Urothelium cell line (cell line): ENCODE data around the gene RAB3C.
"Not testable (repeated sequence)": the region's sequence is repeated elsewhere in the genome, so short reads cannot be mapped to it uniquely, and the experiment has no call there.

Experiments used
- DNase-seq: peaks from one replicate; pipeline ENCODE4 v3.0.0; 2011; ENCODE audit warnings: low spot score, mixed read lengths
- FAIRE-seq: peaks from 2 replicates; lab custom pipeline; 2011; peaks lifted over from hg19 to GRCh38; lab: Jason Lieb, UNC

RAB3C gene

DNA sequence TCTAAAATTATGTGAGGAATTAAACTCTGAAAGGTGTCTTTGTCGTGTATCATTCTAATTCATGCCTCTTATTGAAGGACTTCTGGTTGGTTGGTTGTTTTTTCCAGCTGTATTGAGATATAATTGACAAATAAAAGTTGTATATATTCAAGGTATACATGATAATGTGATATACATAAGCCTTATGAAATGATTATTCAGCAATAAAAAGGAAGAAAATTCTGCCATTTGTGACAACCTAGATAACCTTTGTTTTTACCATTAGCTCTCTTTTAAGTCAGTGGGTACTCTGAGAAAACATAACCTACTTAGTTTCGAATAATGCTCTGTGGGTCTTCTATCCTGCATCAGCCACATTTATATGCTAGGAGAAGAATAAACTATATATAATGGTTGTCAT is 89.6 kb downstream of the RAB3C start:
- FAIRE-seq (no peak), DNase-seq (no peak)

DNA sequence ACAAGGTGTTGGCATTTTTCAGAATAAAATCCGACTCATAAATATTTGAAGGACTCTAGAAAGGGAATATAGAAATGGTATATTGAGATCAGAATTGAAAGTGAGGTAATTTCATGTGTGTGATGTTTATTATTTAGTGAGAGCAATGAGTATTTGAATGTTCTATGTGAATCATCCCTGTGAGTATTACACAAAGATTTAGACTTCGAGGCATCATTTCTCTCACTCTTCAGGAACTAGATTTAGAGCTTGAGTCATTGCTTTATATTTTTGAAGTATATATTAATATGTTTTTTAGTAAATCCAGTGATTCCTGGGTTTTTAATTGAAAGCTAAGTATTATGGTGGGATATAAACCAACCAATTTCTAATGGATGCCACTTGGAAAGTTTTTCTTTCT is 91.2 kb downstream of the RAB3C start:
- no peak for DNase-seq
- FAIRE-seq, result no peak

DNA sequence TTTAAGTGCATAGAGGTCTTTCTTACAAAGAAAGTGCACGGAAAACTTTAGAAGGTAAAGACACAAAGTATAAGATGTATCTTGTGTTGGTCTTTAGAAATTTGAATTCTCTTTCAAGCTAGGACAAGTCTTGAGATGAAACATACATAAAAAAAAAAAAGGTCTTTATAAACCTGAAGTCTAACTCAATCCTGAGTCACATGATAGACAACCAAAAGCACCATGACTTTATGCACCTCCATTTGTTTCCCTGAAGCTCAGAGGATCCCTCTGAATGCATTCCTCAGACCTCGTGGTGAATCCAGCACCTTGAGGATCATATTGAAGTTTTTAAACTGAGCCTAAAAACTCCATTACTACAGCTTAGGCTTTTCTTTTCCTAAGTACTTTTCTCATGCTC is 91.8 kb downstream of the RAB3C start:
- DNase-seq, result no peak
- FAIRE-seq, result no peak

DNA sequence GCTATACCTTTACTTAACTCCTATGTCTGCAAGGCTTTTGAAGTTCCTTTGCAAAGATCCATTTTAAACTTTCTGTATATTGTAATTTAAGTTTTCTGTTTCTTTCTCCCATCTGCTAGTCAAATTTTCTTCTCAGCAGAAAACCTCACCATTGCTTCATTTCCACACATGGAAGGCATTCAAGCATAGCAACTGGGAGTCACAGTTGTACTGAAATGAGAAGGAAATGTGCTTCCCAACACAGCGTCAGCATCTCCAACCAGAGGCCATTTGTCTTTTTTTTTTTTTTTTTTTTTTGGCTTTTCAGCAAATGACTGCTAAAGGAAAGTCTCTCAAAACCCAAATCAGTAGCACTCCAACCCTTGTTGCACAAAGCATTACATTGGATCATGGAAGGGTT is 92.5 kb downstream of the RAB3C start:
- FAIRE-seq, result no peak
- DNase-seq, result no peak

DNA sequence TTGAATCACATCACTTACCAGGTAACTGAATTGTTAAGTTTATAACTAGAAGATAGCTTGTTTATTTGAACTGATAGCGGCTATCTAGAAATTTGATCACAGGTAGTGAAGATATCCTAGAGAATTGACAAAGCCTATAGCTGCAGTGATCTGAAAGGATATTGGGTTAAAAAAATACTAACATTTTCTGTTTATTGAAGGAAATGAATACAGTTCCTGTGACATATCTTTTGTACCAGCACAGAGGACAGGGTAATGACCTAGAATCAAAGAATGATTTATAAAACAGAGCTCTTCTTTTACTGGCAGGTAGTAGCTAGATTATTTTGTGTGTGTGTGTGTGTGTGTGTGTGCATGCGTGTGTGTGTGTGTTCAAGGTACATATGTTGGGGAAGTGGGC is 94.8 kb downstream of the RAB3C start:
- no peak for FAIRE-seq

DNA sequence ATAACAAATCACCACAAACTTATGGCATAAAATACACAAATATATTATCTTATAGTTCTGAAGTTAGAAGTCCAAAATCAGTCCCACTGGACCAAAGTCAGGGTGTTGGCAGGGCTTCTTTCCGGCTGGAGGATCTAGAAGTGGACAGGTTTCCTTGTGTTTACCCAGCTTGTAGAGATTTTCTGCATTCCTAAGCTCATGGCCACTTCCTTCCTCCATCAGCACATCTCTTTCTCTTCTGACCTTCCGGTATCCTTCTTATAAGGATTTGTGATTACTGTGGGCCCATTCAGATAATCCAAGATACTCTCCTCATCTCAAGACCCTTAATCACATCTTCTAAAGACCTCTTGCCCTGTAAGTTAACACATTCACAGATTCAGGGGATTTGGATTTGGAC is 97.6 kb downstream of the RAB3C start:
- no peak for DNase-seq

More for the DNA sequence above, 94.8 kb downstream of the RAB3C start:
- DNase-seq, result no peak

DNA sequence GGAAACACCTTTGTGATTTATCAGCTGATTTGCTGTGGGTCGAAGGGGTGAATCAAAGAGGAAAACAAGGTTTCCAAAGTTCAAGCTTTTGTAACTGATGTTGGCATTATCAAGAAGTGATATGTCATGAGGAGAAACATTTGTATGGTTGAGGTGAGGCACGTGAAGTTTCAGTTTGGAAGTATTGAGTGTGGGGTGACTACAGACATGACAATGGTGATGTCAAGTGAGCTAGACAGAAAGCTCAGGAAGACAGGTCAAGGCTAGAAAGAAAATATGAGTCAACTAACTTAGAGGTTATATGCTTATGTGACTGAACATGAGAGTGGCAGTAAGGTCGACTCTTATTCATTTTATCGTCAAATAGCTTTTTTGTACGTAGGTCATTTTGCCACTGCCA is 99.1 kb downstream of the RAB3C start:
- FAIRE-seq (no peak), DNase-seq (no peak)

More for the DNA sequence above, 97.6 kb downstream of the RAB3C start:
- no peak for FAIRE-seq

DNA sequence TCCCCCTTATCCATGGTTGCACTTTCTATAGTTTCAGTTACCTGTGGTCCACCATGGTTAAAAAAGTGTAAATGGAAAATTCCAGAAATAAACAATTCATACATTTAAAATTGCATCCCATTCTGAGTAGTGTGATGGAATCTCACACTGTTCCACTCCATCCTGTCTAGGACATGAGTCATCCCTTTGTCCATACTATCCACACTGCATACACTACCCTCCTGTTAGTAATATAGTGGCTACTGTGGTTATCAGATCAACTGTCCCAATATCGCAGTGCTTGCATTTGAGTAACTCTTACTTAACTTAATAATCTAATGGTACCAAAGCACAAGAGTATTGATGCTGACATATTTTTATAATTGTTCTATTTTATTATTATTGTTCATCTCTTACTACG is 100.7 kb downstream of the RAB3C start:
- FAIRE-seq (no peak), DNase-seq (no peak)

DNA sequence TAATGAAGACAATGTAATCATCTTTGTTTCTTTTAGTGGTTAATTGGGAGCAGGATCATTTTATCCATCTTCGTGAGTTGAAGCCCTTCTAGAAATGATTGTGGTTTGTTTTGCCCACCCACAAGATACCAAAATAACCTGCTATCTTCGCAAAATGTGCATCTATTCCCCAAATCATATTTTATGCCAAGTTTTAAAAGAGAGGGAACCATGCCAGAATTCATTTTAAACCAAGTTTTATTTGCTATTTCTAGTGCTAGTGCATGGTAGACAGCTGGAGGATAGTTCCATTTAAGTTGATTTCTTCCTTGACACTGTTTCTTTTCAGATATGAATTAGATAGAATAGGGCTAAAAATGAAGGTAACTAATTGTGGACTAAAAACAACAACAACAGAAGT is 104.2 kb downstream of the RAB3C start:
- FAIRE-seq (no peak), DNase-seq (no peak)

DNA sequence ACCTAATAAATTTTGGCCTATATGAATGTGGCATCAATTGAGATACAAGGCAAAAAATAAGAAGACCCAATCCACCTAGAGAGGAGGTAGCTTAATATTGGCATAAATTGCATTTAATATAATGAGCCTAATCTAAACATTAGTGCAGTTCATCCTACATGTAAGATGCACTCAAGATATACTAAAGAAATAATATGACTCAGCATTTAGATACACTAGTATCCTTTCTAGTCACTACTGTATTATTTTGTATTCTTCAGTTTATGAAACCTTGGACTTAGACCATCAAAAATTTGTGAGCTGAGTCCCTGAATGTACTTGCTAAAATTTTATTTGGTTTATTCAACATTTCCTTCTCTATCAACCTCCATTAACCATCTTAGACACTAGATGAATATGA is 104.7 kb downstream of the RAB3C start:
- DNase-seq, result no peak
- FAIRE-seq, result no peak

DNA sequence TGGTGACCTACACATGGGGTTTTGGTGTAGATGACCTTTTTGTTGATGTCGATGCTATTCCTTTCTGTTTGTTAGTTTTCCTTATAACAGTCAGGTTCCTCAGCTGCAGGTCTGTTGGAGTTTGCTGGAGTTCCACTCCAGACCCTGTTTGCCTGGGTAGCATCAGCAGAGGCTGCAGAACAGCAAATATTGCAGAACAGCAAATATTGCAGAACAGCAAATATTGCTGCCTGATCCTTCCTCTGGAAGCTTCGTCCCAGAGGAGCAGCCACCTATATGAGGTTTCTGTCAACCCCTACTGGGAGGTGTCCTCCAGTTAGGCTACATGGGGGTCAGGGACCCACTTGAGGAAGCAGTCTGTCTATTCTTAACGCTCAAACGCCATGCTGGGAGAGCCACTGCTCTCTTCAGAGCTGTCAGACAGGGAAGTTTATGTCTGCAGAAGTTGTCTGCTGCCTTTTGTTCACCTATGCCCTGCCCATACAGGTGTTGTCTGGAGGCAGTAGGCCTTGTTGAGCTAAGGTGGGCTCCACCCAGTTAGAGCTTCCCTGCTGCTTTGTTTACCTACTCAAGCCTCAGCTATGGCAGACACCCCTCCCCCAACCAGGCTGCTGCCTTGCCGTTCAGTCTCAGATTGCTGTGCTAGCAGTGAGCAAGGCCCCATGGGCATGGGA is 116.3 kb downstream of the RAB3C start:
- not testable (repeated sequence) for FAIRE-seq, DNase-seq

DNA sequence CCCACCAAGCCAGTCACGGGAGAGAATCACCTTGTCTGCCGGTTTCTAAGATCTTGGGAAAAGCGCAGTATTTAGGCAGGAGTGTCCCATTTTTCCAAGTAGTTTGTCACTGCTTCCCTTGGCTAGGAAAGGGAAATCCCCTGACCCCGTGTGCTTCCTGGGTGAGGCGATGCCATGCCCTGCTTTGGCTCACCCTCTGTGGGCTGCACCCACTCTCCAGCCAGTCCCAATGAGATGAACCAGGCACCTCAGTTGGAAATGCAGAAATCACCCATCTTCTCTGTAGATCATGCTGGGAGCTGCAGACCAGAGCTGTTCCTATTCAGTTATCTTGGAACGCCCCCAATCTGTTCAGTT is 116.9 kb downstream of the RAB3C start:
- FAIRE-seq (no peak), DNase-seq (no peak)

DNA sequence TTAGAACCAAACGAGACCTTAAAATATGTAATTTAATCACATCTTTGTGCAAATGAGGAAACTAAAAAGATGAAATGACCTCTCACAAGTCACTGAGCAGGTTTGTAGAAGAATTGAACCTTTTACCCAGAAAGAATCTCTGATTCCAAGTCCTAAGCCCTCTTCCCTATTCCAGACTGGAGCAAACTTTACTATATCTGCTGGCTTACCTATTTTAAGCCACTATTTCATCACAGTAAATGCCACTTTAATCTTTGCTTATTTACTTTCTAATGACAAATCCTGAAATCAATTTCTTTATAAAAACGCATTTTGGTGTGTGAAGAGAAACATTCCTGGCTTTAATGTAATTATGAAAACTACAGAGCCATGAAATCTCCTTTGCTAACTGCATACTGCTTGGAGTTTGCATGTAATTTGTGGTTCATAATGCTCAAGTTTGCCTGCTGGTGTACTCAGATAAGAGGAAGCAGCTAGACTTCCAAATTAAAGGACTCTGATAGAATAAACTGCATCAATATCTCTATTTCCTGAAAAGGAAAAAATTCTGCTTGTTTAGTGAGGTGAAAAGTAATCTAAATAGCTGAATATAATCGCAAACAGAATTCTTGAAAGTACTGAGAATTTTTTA is 121.2 kb downstream of the RAB3C start:
- DNase-seq (no peak), FAIRE-seq (no peak)

DNA sequence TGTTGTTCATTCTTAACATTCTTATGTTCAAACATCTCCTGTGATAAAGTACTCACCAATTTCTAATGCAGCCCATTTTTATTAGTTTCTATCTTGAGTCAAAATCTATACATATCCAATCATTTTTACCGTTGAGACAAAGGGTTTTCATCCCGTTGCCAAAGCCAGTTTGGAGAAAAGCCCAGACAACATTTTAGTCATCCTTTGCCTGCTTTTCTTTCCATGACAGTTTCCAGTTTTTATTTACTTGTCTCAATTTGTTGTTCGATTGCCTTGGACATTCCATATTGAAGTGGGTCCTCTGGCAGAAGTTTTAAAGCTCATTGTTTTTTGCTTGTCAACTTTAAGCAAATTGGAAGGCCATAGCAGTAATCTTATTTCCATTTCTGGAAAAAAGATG is 123.9 kb downstream of the RAB3C start:
- FAIRE-seq, result no peak
- no peak for DNase-seq

DNA sequence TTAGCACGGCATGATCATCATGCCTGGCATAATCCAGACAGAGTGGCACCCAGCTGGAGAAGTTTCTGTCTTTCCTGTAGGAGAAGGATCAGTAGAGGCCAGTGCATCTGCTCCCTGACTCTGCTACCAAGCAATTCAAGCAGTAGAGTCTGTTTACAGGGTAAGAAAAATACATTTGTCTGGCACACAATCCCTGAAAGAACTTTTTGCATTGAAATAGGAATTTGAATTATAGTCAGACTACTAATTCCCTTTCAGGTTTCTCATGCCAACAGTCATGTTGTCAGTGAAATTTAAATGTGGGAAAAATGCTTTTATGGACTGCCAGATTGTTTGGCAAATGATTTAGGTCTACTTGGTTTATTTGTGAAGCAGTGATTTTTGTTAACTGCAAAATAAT is 125.6 kb downstream of the RAB3C start:
- no peak for FAIRE-seq
- no peak for DNase-seq

DNA sequence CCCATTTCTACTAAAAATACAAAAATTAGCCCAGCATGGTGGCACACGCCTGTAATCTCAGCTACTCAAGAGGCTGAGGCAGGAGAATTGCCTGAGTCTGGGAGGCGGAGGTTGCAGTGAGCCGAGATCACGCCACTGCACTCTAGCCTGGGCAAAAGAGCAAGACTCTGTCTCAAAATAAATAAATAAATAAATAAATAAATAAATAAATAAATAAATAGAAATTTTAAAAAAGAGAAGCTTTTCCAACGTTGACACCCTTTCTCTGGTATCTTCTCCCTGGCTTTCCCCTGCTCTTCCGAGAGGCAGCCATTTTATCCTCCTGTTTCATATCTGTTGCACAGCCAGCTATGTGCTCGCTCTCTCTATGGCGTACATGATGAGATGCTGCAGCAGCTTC is 127.5 kb downstream of the RAB3C start:
- not testable (repeated sequence) for DNase-seq, FAIRE-seq

DNA sequence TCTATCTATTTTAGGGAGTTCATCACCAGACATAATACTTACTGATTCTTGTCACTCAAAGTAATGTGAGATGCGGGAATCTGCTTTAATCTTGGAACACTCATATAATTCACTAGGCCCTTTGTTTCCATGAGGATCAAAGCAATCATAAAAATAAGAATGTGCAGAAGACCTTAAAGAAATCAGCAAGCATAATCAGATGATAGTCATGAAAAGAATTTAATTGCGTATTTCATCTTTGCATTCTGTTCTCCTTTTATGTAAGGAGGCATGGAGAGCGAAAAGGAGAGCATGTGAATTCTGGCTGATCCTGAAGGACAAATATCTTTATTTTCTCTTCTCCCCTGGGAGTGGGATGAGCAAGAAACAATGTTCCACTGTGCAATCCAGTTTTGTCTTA is 128.0 kb downstream of the RAB3C start:
- FAIRE-seq (no peak), DNase-seq (no peak)

DNA sequence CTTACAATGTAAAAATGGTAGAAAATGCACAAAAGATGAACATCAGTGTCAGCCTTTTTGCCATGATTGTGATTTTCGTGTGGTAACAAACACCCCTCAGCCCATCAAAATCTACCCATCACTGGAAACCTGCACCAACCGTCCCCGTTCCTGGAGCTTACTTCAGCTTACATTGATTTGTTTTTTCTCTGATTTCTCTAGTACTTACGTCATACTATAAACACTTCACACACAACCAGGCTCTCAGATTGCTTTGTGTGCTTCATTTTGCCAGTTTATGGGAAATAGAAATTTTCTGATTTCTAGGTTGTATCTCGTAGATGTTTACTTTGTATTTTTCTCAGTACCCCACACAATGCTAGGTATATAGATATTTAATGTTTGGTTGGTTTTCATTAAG is 129.1 kb downstream of the RAB3C start:
- FAIRE-seq (no peak), DNase-seq (no peak)

DNA sequence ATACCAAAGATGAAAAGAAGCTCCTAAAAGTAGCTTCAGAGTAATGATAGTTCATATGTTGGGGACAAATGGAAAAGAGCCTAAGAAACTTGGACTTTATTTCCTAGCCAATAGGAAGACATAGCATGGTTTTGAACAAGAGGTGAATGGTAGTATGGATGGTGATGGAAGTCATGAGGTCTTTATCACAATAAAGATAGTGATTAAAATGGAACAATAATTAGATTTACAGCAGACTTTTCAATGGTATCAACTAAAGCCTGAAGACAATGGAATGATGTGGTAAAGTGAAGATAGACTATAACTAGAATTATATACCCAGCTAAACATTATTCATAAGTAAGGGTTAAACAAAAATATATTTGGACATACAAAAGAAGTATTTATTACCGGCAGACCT is 131.2 kb downstream of the RAB3C start:
- FAIRE-seq, result no peak
- DNase-seq, result no peak

DNA sequence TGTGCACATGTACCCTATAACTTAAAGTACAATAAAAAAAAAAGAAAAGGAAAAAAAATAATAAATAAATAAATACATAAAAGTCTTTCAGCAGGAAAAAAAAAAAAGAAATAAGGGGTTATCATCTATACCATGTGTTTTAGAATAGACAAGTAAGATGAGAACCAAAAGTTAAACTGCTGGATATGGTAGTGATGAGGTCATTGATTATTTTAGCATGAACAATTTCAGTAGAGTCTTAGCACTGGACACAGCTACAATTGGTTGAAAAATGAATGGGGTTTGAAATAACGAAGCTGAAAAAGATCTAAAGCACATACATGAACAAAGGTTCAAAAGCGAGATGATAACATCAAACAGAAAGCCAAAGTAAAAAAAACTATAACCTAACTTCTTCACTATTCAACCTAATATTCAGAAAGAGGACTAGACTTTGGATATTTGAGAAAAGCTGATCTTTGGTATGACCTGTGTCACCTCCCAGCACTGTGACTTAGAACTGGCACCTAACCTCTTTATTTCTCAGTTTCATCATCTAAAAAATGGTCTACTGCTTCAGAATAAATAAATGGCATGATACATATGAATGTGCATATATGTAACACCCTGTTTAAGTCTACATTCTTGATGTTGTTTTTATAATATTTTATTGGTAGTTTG is 133.3 kb downstream of the RAB3C start:
- DNase-seq (no peak), FAIRE-seq (no peak)

DNA sequence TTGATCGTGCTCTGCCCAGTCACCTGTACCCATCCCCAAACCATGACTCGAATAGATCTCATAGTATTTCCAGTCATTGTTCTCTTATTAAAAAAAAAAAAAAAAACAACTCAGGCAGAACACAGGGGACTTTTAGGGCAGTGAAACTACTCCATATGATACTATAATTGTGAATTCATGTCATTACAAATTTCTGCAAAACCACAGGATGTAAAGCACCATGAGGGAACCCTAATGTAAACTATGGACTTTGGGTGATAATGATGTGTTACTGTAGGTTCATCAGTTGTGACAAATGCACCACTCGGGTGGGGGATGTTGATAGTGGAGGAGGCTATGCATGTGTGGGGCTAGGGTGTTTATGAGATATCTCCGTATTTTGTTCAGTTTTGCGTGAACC is 133.8 kb downstream of the RAB3C start:
- DNase-seq (no peak), FAIRE-seq (no peak)

DNA sequence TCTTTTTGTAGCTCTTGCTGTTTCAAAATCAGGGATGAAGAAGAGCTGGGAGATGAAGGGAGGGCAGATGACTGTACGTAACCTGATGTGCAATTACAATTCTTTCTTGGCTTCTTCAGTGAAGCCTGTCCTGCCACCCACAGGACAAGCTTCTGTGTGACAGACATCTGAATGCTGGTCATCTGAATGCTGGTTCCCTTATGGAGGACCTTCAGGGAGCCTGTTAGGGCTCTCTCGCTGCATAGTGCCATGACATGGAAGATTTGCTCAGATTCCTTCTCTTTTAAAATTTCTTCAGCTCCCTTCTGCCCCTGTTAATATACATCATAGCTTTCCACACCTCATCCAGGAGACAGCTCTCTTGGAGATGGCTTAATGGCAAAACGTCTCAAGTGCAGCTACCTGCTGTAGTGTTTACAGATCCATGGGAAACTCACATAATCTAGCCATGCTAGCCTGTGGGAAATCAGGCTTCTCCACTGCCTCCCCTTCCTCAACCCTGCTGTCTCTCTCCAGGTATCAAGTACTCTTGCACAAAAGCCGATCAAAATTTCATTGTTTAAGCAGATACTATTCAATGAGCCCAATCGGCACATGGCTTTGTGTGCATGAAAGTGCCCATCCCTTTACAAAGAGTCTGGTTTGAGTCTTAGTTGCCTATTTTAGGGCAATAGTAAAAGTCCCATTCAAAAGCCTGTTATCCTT is 134.6 kb downstream of the RAB3C start:
- no peak for DNase-seq
- FAIRE-seq, result no peak
